GM23338 (cell line): ENCODE data around the gene TICAM2. TPM values are rescaled to one million over a fixed set of nuclear protein-coding genes. Genes with fewer than 3 reads are reported as not detected.

Experiments
- ATAC-seq: fragments of 200-7000 bp; cut with Tn5 transposase; 3 replicates; pipeline ENCODE4 v1.9.1; 2020
- DNase-seq: peaks from one replicate; pipeline ENCODE4 v3.0.0-alpha.2; 2015; ENCODE audit warnings: low spot score
- H2AFZ ChIP-seq: fragments of 200-600 bp; sonication (generic); 2 replicates; pipeline ENCODE4 v1.8.0; 2016; ENCODE audit warnings: antibody characterized with exemption, mild to moderate bottlenecking, moderate library complexity
- H3F3A ChIP-seq: fragments of 200-600 bp; sonication (generic); replicated peaks from 2 replicates; pipeline ENCODE4 v1.8.0; 2017; ENCODE audit warnings: antibody characterized with exemption, mixed run types, low read depth
- H3K27ac ChIP-seq: fragments of 200-600 bp; sonication (generic); 2 replicates; pipeline ENCODE4 v1.6.1; 2016; ENCODE audit warnings: low read depth
- H3K27me3 ChIP-seq: fragments of 200-600 bp; sonication (generic); 2 replicates; pipeline ENCODE4 v1.8.0; 2016; ENCODE audit warnings: mild to moderate bottlenecking, mixed run types, moderate library complexity; ENCODE audit not compliant: insufficient read depth
- H3K36me3 ChIP-seq: fragments of 200-600 bp; sonication (generic); 2 replicates; pipeline ENCODE4 v1.8.0; 2016; ENCODE audit warnings: mild to moderate bottlenecking; ENCODE audit not compliant: insufficient read depth
- H3K4me1 ChIP-seq: fragments of 200-600 bp; sonication (generic); 2 replicates; pipeline ENCODE4 v1.8.0; 2016; ENCODE audit warnings: mild to moderate bottlenecking, moderate library complexity; ENCODE audit not compliant: insufficient read depth
- H3K4me2 ChIP-seq: fragments of 200-600 bp; sonication (generic); 2 replicates; pipeline ENCODE4 v1.7.1; 2017; ENCODE audit warnings: mixed run types
- H3K4me3 ChIP-seq: fragments of 200-600 bp; sonication (generic); 2 replicates; pipeline ENCODE4 v1.6.1; 2016; ENCODE audit warnings: mixed run types
- H3K79me2 ChIP-seq: fragments of 200-600 bp; sonication (generic); replicated peaks from 2 replicates; pipeline ENCODE4 v1.8.0; 2017; ENCODE audit warnings: mild to moderate bottlenecking; ENCODE audit not compliant: insufficient read depth
- H3K9me2 ChIP-seq: fragments of 200-600 bp; sonication (generic); 2 replicates; pipeline ENCODE4 v1.8.0; 2017; ENCODE audit not compliant: insufficient read depth
- H4K20me1 ChIP-seq: fragments of 200-600 bp; sonication (generic); replicated peaks from 2 replicates; pipeline ENCODE4 v1.8.0; 2017; ENCODE audit warnings: mild to moderate bottlenecking; ENCODE audit not compliant: insufficient read depth
- H3K27ac Mint-ChIP-seq: 2 replicates; pipeline ENCODE4 v1.8.0; 2020; ENCODE audit warnings: inconsistent platforms, mild to moderate bottlenecking, moderate library complexity, mixed read lengths
- H3K27me3 Mint-ChIP-seq: 3 replicates; pipeline ENCODE4 v1.8.0; 2022; ENCODE audit warnings: low read depth, mild to moderate bottlenecking, moderate library complexity, mixed read lengths, inconsistent platforms; ENCODE audit not compliant: insufficient read depth, poor library complexity
- H3K36me3 Mint-ChIP-seq: 3 replicates; pipeline ENCODE4 v1.8.0; 2021; ENCODE audit warnings: low read depth, mild to moderate bottlenecking, inconsistent platforms, moderate library complexity, mixed read lengths
- H3K4me1 Mint-ChIP-seq: 3 replicates; pipeline ENCODE4 v1.8.0; 2020; ENCODE audit warnings: mild to moderate bottlenecking, inconsistent platforms, mixed read lengths
- H3K4me3 Mint-ChIP-seq: 3 replicates; pipeline ENCODE4 v1.8.0; 2021; ENCODE audit warnings: moderate library complexity, mild to moderate bottlenecking, inconsistent platforms, mixed read lengths
- H3K9me3 Mint-ChIP-seq: 3 replicates; pipeline ENCODE4 v1.8.0; 2020; ENCODE audit warnings: moderate library complexity, mild to moderate bottlenecking, inconsistent platforms, mixed read lengths
- CREB1 ChIP-seq: fragments of 250-450 bp; sonication (Bioruptor Pico); IDR thresholded peaks from 2 replicates; pipeline ENCODE4 v1.5.0; 2020; ENCODE audit warnings: low read depth, mild to moderate bottlenecking, moderate library complexity
- CTCF ChIP-seq, 2 experiments: fragments of 200-600 bp in 1 of 2; sonication (generic) in 1 of 2; conservative IDR thresholded peaks; 2 replicates each; pipeline versions ENCODE4 v1.5.1 to v1.6.1; 2016 to 2017; ENCODE audit warnings: antibody characterized with exemption in 2 of 2, low read depth in 2 of 2, mild to moderate bottlenecking in 2 of 2, moderate library complexity in 1 of 2
- ETS1 ChIP-seq: IDR thresholded peaks from 2 replicates; pipeline ENCODE4 v1.6.1; 2016; ENCODE audit warnings: antibody characterized with exemption
- EZH2 ChIP-seq: fragments of 200-600 bp; sonication (generic); IDR thresholded peaks from one replicate; pipeline ENCODE4 v1.8.0; 2017; ENCODE audit warnings: antibody characterized with exemption, mild to moderate bottlenecking, low read depth; ENCODE audit not compliant: unreplicated experiment
- EZH2phosphoT487 ChIP-seq: fragments of 200-600 bp; sonication (generic); IDR thresholded peaks from one replicate; pipeline ENCODE4 v1.8.1; 2018; ENCODE audit warnings: antibody characterized with exemption; ENCODE audit not compliant: unreplicated experiment
- JUNB ChIP-seq: IDR thresholded peaks from one replicate; pipeline ENCODE4 v1.6.1; 2016; ENCODE audit warnings: antibody characterized with exemption; ENCODE audit not compliant: unreplicated experiment
- NANOG ChIP-seq: IDR thresholded peaks from 2 replicates; pipeline ENCODE4 v1.6.1; 2016; ENCODE audit warnings: antibody characterized with exemption, borderline replicate concordance
- POLR2AphosphoS5 ChIP-seq: IDR thresholded peaks from 2 replicates; pipeline ENCODE4 v1.6.1; 2016; ENCODE audit warnings: antibody characterized with exemption, low read depth
- REST ChIP-seq: IDR thresholded peaks from one replicate; pipeline ENCODE4 v1.6.1; 2018; ENCODE audit warnings: antibody characterized with exemption; ENCODE audit not compliant: unreplicated experiment
- STAT1 ChIP-seq: IDR thresholded peaks from one replicate; pipeline ENCODE4 v1.6.1; 2016; ENCODE audit warnings: antibody characterized with exemption; ENCODE audit not compliant: unreplicated experiment
- ZNF114 ChIP-seq: fragments of 250-450 bp; sonication (Bioruptor Pico); IDR thresholded peaks from 2 replicates; pipeline ENCODE4 v1.5.0; 2020; ENCODE audit warnings: mild to moderate bottlenecking, moderate library complexity
- ZNF331 ChIP-seq: fragments of 250-450 bp; sonication (Bioruptor Pico); IDR thresholded peaks from 2 replicates; pipeline ENCODE4 v1.5.0; 2020; ENCODE audit warnings: low read depth, mild to moderate bottlenecking, moderate library complexity
- ZNF462 ChIP-seq: fragments of 250-450 bp; sonication (Bioruptor Pico); IDR thresholded peaks from 2 replicates; pipeline ENCODE4 v1.5.0; 2020; ENCODE audit warnings: mild to moderate bottlenecking, moderate library complexity
- polyA plus RNA-seq: library from polyadenylated mRNA; unstranded; fragments of >200 nt; fragmentation: Nextera tagmentation; extraction: Ambion mirVana; gene quantifications from 2 replicates; pipeline ENCODE4 v1.2.1, GENCODE V29; 2016
- total RNA-seq: library from RNA; depleted of rRNA; stranded (reverse); fragments of >200 nt; shearing (Covaris generic); gene quantifications from 2 replicates; pipeline ENCODE4 v1.2.3, GENCODE V29; 2014

TICAM2 gene
- total and polyA plus RNA-seq, 2 experiments from 2014 or later: 1.0 TPM; not detected in 1

GRCh38 chr5:115551415-115551814 is 50.9 kb downstream of the TICAM2 start:
- ATAC-seq (no peak), DNase-seq (no peak)
- peaks cover 3% of the 10 kb centered on the region; the same call in 2 of the 3 replicates for H3K9me3 Mint-ChIP-seq
- TF ChIP-seq NANOG (no peak), EZH2phosphoT487 (no peak), ZNF114 (CRISPR knock-in tag) (no peak), STAT1 (no peak), EZH2 (no peak), ZNF331 (CRISPR knock-in tag) (no peak), JUNB (no peak), ETS1 (no peak), CTCF (conservative IDR thresholded peaks at IDR 0.05; ENCODE audit: low read depth in 2 of 2) (no peak), REST (no peak), ZNF462 (CRISPR knock-in tag) (no peak), POLR2AphosphoS5 (no peak), CREB1 (CRISPR knock-in tag) (no peak)
- no peak overlapping the region for H3K4me2 ChIP-seq
- H3F3A ChIP-seq: no peaks in the 10 kb centered on the region
- no peaks in the 10 kb centered on the region for H3K27me3 ChIP-seq
- peaks cover 20% of the 10 kb centered on the region for H3K4me1 Mint-ChIP-seq
- no peaks in the 10 kb centered on the region for H3K36me3 ChIP-seq
- H3K79me2 ChIP-seq: no peaks in the 10 kb centered on the region
- no peaks in the 10 kb centered on the region for H3K9me2 ChIP-seq
- no peaks in the 10 kb centered on the region; the same call in 1 of the 2 replicates for H3K4me1 ChIP-seq
- no peak overlapping the region for H3K27ac Mint-ChIP-seq
- no peak overlapping the region for H3K4me3 Mint-ChIP-seq
- H3K27ac ChIP-seq: no peak overlapping the region
- H3K36me3 Mint-ChIP-seq: peaks cover 1% of the 10 kb centered on the region; the same call in 1 of the 3 replicates
- H3K4me3 ChIP-seq: no peak overlapping the region
- H3K27me3 Mint-ChIP-seq: peaks cover 4% of the 10 kb centered on the region
- no peak overlapping the region for H2AFZ ChIP-seq
- no peaks in the 10 kb centered on the region for H4K20me1 ChIP-seq
